Loucy (cell line): Measurements from ENCODE around the gene APOL6.

Experiments used
- H2AFZ ChIP-seq: fragments of 200-600 bp; sonication (generic); 2 replicates; pipeline ENCODE4 v1.6.0; 2016; ENCODE audit warnings: antibody characterized with exemption, mild to moderate bottlenecking, low read length, moderate library complexity
- H3F3A ChIP-seq: fragments of 200-600 bp; 2 replicates; pipeline ENCODE4 v1.6.0; 2016; ENCODE audit warnings: antibody characterized with exemption, low read depth, mild to moderate bottlenecking
- H3K27me3 ChIP-seq: fragments of 200-600 bp; sonication (generic); 2 replicates; pipeline ENCODE4 v1.6.1; 2014; ENCODE audit warnings: low read length, mild to moderate bottlenecking; ENCODE audit not compliant: insufficient read depth, poor library complexity, severe bottlenecking
- H3K36me3 ChIP-seq: fragments of 200-600 bp; sonication (generic); 2 replicates; pipeline ENCODE4 v1.6.1; 2016; ENCODE audit warnings: low read length; ENCODE audit not compliant: insufficient read depth
- H3K4me1 ChIP-seq: fragments of 200-600 bp; sonication (generic); 2 replicates; pipeline ENCODE4 v1.5.1; 2014; ENCODE audit warnings: low read length, mild to moderate bottlenecking; ENCODE audit not compliant: insufficient read depth, poor library complexity, severe bottlenecking
- H3K4me2 ChIP-seq: fragments of 200-600 bp; sonication (generic); 2 replicates; pipeline ENCODE4 v1.6.0; 2014; ENCODE audit warnings: antibody characterized with exemption, low read length, low read depth, mild to moderate bottlenecking; ENCODE audit not compliant: poor library complexity, severe bottlenecking
- H3K4me3 ChIP-seq: fragments of 200-600 bp; sonication (generic); 2 replicates; pipeline ENCODE4 v1.5.1; 2014; ENCODE audit warnings: low read length, mild to moderate bottlenecking, mixed read lengths; ENCODE audit not compliant: poor library complexity, severe bottlenecking
- H3K79me2 ChIP-seq: fragments of 200-600 bp; sonication (generic); 2 replicates; pipeline ENCODE4 v1.6.1; 2014; ENCODE audit warnings: low read length; ENCODE audit not compliant: insufficient read depth
- H3K9ac ChIP-seq: fragments of 200-600 bp; sonication (generic); 2 replicates; pipeline ENCODE4 v1.6.0; 2014; ENCODE audit warnings: mild to moderate bottlenecking, low read depth, low read length, moderate library complexity; ENCODE audit not compliant: poor library complexity, severe bottlenecking
- H3K9me2 ChIP-seq: fragments of 200-600 bp; sonication (generic); replicated peaks from 2 replicates; pipeline ENCODE4 v1.6.1; 2016; ENCODE audit warnings: low read depth, low read length, mixed read lengths
- H3K9me3 ChIP-seq: fragments of 200-600 bp; sonication (generic); 2 replicates; pipeline ENCODE4 v1.6.1; 2014; ENCODE audit warnings: mild to moderate bottlenecking, antibody characterized with exemption, low read length, low read depth; ENCODE audit not compliant: insufficient read depth
- H4K20me1 ChIP-seq: fragments of 200-600 bp; sonication (generic); 2 replicates; pipeline ENCODE4 v1.6.0; 2014; ENCODE audit warnings: antibody characterized with exemption, low read length, mild to moderate bottlenecking; ENCODE audit not compliant: insufficient read depth, poor library complexity, severe bottlenecking
- EZH2phosphoT487 ChIP-seq: fragments of 200-600 bp; IDR thresholded peaks from 2 replicates; pipeline ENCODE4 v1.6.1; 2018; ENCODE audit warnings: antibody characterized with exemption, mild to moderate bottlenecking, moderate library complexity, borderline replicate concordance
- TF ChIP-seq, protein P1 (sequence below): fragments of 200-600 bp; sonication (generic); conservative IDR thresholded peaks from 2 replicates; pipeline ENCODE4 v1.5.1; 2014; ENCODE audit warnings: mild to moderate bottlenecking, antibody characterized with exemption, low read length

The APOL6 gene

DNA sequence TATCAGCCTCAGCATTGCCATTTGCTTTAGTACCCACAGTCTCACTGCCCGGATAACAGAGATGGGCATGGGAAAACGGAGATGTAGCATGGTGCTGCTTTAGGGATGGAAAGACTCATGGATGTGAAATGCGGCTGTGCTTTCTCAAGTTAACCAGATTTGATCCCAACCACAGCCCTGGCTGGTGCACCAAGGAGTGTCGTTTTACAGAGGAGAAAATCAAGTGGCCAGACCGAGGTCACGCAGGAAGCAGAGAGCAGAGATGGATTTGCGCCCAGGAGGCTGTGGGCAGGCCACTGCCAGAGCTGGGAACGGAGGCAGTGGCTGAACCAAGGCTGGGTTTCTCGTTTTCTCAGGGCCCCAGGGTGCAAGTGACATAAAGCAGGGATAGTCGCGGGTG lies 40.2 kb upstream of the APOL6 start:
- Histone ChIP-seq H3K9ac (no peak overlapping the region), H3K36me3 (no peaks in the 10 kb centered on the region), H2AFZ (no peak overlapping the region), H3K4me2 (no peak overlapping the region), H3K9me2 (no peaks in the 10 kb centered on the region), H4K20me1 (no peaks in the 10 kb centered on the region), H3K4me1 (peaks cover 59% of the 10 kb centered on the region), H3K79me2 (peaks cover 4% of the 10 kb centered on the region), H3K9me3 (no peaks in the 10 kb centered on the region), H3K27me3 (no peaks in the 10 kb centered on the region), H3F3A (peaks cover 19% of the 10 kb centered on the region), H3K4me3 (no peak overlapping the region)
- TF ChIP-seq, protein P1, sequence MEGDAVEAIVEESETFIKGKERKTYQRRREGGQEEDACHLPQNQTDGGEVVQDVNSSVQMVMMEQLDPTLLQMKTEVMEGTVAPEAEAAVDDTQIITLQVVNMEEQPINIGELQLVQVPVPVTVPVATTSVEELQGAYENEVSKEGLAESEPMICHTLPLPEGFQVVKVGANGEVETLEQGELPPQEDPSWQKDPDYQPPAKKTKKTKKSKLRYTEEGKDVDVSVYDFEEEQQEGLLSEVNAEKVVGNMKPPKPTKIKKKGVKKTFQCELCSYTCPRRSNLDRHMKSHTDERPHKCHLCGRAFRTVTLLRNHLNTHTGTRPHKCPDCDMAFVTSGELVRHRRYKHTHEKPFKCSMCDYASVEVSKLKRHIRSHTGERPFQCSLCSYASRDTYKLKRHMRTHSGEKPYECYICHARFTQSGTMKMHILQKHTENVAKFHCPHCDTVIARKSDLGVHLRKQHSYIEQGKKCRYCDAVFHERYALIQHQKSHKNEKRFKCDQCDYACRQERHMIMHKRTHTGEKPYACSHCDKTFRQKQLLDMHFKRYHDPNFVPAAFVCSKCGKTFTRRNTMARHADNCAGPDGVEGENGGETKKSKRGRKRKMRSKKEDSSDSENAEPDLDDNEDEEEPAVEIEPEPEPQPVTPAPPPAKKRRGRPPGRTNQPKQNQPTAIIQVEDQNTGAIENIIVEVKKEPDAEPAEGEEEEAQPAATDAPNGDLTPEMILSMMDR, result no peak
- no peak for TF ChIP-seq EZH2phosphoT487

DNA sequence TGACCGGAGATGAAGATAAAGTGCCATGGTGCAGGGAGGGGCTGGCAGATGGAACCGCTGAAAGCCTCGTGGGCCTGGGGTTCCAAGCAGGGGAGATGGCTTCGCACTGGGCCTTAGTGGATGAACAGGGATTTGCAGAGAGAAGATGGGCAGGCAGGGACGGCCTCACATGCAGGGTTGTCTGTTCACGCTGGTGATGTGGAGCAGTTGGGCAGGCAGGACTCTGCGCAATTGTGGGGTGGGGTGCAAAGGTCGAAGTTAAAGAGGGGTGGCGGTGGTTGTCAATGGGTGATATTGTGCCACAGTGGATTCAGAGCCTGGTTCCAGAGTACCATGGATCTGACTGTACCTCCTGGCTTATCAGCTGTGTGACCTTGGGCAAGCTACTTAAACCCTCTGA lies 39.0 kb upstream of the APOL6 start:
- Histone ChIP-seq H3K79me2 (peaks cover 4% of the 10 kb centered on the region), H3K4me1 (peaks cover 59% of the 10 kb centered on the region), H3K4me2 (no peak overlapping the region), H2AFZ (no peak overlapping the region), H3K9me2 (no peaks in the 10 kb centered on the region), H3K9me3 (no peaks in the 10 kb centered on the region), H3K27me3 (no peaks in the 10 kb centered on the region), H3K4me3 (no peak overlapping the region), H4K20me1 (no peaks in the 10 kb centered on the region), H3F3A (peaks cover 19% of the 10 kb centered on the region), H3K36me3 (no peaks in the 10 kb centered on the region), H3K9ac (no peak overlapping the region)
- no peak for TF ChIP-seq EZH2phosphoT487
- TF ChIP-seq, protein P1, result no peak

DNA sequence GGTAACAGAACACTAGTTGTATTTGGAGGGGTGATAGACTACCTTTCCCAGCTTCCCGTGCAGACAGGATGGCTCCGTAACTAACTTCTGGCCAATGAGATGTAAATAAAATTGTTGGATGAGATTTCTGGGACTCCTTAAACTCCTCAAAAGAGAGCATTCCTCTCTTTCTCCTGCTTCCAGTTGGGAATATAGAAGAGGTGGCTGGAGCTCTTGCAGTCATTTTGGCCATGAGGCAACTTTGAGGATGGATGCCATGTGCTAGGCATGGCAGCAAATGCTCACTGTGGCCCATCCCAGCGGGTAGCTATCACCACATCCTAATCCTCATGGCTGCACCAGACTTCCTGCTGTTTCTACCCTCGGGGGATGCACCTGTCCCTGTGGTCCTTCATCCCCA lies 38.5 kb upstream of the APOL6 start:
- Histone ChIP-seq H2AFZ (no peak overlapping the region), H3K4me2 (peak overlapping the region; percentile 80), H3F3A (peaks cover 19% of the 10 kb centered on the region), H3K9ac (peak overlapping the region; percentile 62), H3K79me2 (peaks cover 4% of the 10 kb centered on the region), H3K9me3 (no peaks in the 10 kb centered on the region), H4K20me1 (no peaks in the 10 kb centered on the region), H3K4me1 (peaks cover 57% of the 10 kb centered on the region), H3K36me3 (no peaks in the 10 kb centered on the region), H3K9me2 (no peaks in the 10 kb centered on the region), H3K27me3 (no peaks in the 10 kb centered on the region), H3K4me3 (peak overlapping the region; percentile 62)
- TF ChIP-seq EZH2phosphoT487, result no peak
- TF ChIP-seq, protein P1, result no peak
